Osteoblast (primary cell): ENCODE measurements around the gene SYCP1. TPM values are rescaled to one million over a fixed set of nuclear protein-coding genes. Genes with fewer than 3 reads are reported as not detected.

ENCODE experiments used
- DNase-seq: peaks from one replicate; pipeline ENCODE4 v3.0.0; 2011; ENCODE audit warnings: low spot score, mixed read lengths; ENCODE audit not compliant: insufficient read length; ENCODE audit errors: missing footprints
- H2AFZ ChIP-seq: 2 replicates; pipeline ENCODE4 v1.6.0; 2011; ENCODE audit warnings: mild to moderate bottlenecking, low read length
- H3K27ac ChIP-seq: 2 replicates; pipeline ENCODE4 v1.5.1; 2011; ENCODE audit warnings: mild to moderate bottlenecking, low read depth, low read length, moderate library complexity
- H3K27me3 ChIP-seq: 2 replicates; pipeline ENCODE4 v1.6.0; 2012; ENCODE audit warnings: mild to moderate bottlenecking, control low read depth, inconsistent platforms, low read length, moderate library complexity; ENCODE audit not compliant: insufficient read depth
- H3K36me3 ChIP-seq: 2 replicates; pipeline ENCODE4 v1.5.1; 2011; ENCODE audit warnings: mild to moderate bottlenecking, low read length, control low read depth, moderate library complexity; ENCODE audit not compliant: insufficient read depth
- H3K4me1 ChIP-seq: 2 replicates; pipeline ENCODE4 v1.5.1; 2011; ENCODE audit warnings: mild to moderate bottlenecking, low read length, control low read depth, moderate library complexity; ENCODE audit not compliant: insufficient read depth
- H3K4me2 ChIP-seq: 2 replicates; pipeline ENCODE4 v1.6.0; 2011; ENCODE audit warnings: mild to moderate bottlenecking, low read length; ENCODE audit not compliant: insufficient read depth
- H3K4me3 ChIP-seq: fragments of 200-600 bp; sonication (generic); 3 replicates; pipeline ENCODE4 v1.5.1; 2012; ENCODE audit warnings: mild to moderate bottlenecking, low read length, inconsistent platforms; ENCODE audit not compliant: insufficient read depth
- H3K79me2 ChIP-seq: 2 replicates; pipeline ENCODE4 v1.6.0; 2012; ENCODE audit warnings: mild to moderate bottlenecking, low read length, control low read depth, inconsistent platforms; ENCODE audit not compliant: insufficient read depth
- H3K9me3 ChIP-seq: 2 replicates; pipeline ENCODE4 v1.5.1; 2011; ENCODE audit warnings: low read depth, low read length, control low read depth
- H4K20me1 ChIP-seq: 2 replicates; pipeline ENCODE4 v1.6.0; 2012; ENCODE audit warnings: mild to moderate bottlenecking, low read length, control low read depth; ENCODE audit not compliant: insufficient read depth
- total RNA-seq: library from RNA; depleted of rRNA; stranded (reverse); fragments of >200 nt; gene quantifications from 2 replicates; pipeline ENCODE4 v1.2.3, GENCODE V29; 2012
- TF ChIP-seq, protein P1 (sequence below): IDR thresholded peaks from 2 replicates; pipeline ENCODE4 v1.5.1; 2011; ENCODE audit warnings: mild to moderate bottlenecking, low read depth, low read length, moderate library complexity; ENCODE audit errors: extremely low read depth

The SYCP1 gene
- total RNA-seq, 1 donor = not detected

DNA sequence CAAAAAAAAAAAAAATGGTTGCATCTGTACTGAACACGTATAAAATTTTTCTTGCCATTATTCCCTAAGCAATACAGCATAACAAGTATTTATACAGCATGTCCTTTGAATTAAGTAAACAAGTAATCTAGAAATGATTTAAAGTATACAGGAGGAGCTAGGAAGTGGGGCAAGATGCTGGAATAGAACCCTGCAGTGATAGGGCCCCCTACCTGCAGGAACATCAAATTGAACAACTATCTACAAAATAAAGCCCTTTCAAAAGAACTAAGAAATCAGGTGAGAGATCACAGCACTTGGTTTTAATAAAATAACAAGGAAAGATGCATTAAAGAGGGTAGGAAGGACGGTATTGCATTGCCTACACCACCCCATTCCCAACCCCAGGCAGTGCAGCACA lies 185.8 kb downstream of the SYCP1 start:
- H2AFZ ChIP-seq = no peak overlapping the region
- TF ChIP-seq, protein P1, sequence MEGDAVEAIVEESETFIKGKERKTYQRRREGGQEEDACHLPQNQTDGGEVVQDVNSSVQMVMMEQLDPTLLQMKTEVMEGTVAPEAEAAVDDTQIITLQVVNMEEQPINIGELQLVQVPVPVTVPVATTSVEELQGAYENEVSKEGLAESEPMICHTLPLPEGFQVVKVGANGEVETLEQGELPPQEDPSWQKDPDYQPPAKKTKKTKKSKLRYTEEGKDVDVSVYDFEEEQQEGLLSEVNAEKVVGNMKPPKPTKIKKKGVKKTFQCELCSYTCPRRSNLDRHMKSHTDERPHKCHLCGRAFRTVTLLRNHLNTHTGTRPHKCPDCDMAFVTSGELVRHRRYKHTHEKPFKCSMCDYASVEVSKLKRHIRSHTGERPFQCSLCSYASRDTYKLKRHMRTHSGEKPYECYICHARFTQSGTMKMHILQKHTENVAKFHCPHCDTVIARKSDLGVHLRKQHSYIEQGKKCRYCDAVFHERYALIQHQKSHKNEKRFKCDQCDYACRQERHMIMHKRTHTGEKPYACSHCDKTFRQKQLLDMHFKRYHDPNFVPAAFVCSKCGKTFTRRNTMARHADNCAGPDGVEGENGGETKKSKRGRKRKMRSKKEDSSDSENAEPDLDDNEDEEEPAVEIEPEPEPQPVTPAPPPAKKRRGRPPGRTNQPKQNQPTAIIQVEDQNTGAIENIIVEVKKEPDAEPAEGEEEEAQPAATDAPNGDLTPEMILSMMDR = peak; percentile 11
- no peaks in the 10 kb centered on the region for H4K20me1 ChIP-seq
- no peak overlapping the region for H3K27ac ChIP-seq
- H3K4me2 ChIP-seq = no peak overlapping the region
- H3K79me2 ChIP-seq = no peaks in the 10 kb centered on the region
- no peaks in the 10 kb centered on the region for H3K4me1 ChIP-seq
- no peak overlapping the region for H3K4me3 ChIP-seq
- no peaks in the 10 kb centered on the region for H3K36me3 ChIP-seq
- no peak for DNase-seq
- peaks cover 21% of the 10 kb centered on the region for H3K27me3 ChIP-seq
- no peaks in the 10 kb centered on the region for H3K9me3 ChIP-seq

GRCh38 chr1:115041654-115042053 lies 187.0 kb downstream of the SYCP1 start:
- Histone ChIP-seq H3K79me2 (no peaks in the 10 kb centered on the region), H3K4me2 (no peak overlapping the region), H3K4me1 (no peaks in the 10 kb centered on the region), H4K20me1 (no peaks in the 10 kb centered on the region), H2AFZ (no peak overlapping the region), H3K4me3 (no peak overlapping the region), H3K36me3 (no peaks in the 10 kb centered on the region), H3K27ac (no peak overlapping the region), H3K9me3 (no peaks in the 10 kb centered on the region), H3K27me3 (peaks cover 15% of the 10 kb centered on the region)
- no peak for DNase-seq
- TF ChIP-seq, protein P1 = peak; percentile 45

Other genes with a start within 250 kb of the SYCP1 start
- 8.3 and 8.8 TPM in 2 replicates for gene DENND2C, start 184.8 kb upstream of the SYCP1 start, total RNA-seq
- not detected in 2 replicates for gene AMPD1, start 159.3 kb upstream of the SYCP1 start, total RNA-seq
- gene NRAS, start 138.1 kb upstream of the SYCP1 start, total RNA-seq = 62.2 and 67.0 TPM in 2 replicates
- 573 and 599 TPM in 2 replicates for gene CSDE1, start 96.9 kb upstream of the SYCP1 start, total RNA-seq
- gene SIKE1, start 74.2 kb upstream of the SYCP1 start, total RNA-seq = 52.5 and 56.3 TPM in 2 replicates
- gene TSHB, start 175.0 kb downstream of the SYCP1 start, total RNA-seq = not detected in 2 replicates
- gene TSPAN2, start 234.6 kb downstream of the SYCP1 start, total RNA-seq = 1.4 and 2.1 TPM in 2 replicates